Activated T-helper 1 cell treated with anti-CD3 and anti-CD28 coated beads, Interleukin-2, amount 50 U/mL, for 16 hours (primary cell): ENCODE measurements around the gene IL1R1.
A peak's percentile ranks its signal among the peaks of the same experiment; 100 is the strongest.

Experiments
- DNase-seq, 2 donors: peaks; one replicate each; pipeline ENCODE4 v3.0.0-alpha.2; 2020; ENCODE audit warnings: low read depth in 1 of 2, low spot score in 1 of 2

Gene IL1R1

DNA sequence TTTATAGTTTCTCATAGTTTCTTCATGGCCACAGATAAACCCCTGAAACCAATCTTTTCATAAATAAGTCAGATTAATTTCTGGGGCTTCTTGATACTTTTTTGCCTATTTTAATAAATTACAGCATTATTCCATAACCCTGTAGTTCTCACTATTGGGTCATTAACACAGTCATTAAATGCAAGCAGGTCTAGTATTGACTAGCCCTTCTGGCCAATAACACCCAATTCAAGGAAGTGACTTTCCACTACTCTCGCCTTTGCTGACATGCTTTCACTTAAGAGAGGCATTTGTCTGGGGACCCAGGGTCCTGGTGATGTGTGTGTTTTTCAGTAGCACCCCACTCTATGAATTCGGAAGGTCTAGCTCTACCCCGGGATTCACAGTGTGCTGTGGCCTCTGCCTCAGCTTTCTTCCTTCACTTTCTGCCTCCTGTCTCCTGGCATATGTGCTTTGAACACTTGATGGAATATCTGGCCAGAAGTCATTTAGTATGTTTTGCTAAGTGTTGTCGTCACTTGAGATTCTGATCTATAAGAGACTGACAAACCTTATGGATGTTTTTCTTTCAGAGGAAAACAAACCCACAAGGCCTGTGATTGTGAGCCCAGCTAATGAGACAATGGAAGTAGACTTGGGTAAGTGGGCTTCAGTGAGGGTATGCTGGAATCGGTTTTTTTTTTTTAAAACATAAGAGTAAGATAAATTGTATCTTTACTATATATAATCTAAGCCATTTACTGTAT, 25.7 kb downstream of the IL1R1 start:
- no peak for DNase-seq

DNA sequence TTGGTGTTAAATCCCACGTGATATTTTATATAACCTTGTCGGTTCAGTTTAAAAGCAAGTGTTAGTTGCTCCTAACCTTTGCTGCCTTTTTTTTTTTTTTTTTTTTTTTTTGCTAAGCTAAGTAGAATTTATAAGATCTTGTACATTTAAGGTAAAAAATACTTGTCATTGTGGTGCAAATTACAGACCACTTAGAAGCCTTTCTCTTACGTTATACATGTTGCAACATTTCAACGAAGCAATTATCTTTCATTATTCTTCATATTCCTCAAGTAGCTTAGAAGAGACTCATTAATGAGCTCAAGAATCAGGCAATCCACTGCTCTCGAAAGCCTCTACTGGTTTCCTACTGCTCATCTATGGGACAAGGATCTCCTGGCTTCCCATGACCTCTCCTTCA, 29.4 kb downstream of the IL1R1 start:
- no peak for DNase-seq

DNA sequence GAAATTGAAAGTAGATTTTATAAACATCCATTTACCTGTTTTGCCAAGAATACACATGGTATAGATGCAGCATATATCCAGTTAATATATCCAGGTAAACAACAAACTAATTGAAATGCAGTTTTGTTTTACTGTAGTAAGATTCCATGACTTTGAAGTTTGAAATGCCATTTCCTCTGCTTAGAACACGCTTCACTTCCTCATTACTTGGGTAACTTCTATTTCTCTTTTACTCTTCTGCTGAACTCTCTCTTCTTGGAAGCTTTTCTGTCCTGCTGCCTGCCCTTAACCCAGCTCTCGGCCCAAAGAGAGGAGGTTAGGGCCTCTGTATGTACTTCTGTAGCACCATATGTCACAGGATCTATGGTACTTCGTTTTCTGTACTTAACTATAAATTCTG, 30.2 kb downstream of the IL1R1 start:
- no peak for DNase-seq

DNA sequence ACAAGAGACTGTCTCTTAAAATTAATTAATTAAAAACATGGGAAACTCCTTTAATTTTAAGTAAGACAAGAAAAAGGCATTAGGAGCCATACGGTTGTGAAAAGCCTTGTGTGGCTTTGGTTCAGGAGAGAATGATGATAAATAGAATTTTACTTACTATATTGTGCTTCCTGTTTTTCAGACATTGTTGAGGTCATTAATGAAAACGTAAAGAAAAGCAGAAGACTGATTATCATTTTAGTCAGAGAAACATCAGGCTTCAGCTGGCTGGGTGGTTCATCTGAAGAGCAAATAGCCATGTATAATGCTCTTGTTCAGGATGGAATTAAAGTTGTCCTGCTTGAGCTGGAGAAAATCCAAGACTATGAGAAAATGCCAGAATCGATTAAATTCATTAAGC, 33.6 kb downstream of the IL1R1 start:
- DNase-seq: no peak

DNA sequence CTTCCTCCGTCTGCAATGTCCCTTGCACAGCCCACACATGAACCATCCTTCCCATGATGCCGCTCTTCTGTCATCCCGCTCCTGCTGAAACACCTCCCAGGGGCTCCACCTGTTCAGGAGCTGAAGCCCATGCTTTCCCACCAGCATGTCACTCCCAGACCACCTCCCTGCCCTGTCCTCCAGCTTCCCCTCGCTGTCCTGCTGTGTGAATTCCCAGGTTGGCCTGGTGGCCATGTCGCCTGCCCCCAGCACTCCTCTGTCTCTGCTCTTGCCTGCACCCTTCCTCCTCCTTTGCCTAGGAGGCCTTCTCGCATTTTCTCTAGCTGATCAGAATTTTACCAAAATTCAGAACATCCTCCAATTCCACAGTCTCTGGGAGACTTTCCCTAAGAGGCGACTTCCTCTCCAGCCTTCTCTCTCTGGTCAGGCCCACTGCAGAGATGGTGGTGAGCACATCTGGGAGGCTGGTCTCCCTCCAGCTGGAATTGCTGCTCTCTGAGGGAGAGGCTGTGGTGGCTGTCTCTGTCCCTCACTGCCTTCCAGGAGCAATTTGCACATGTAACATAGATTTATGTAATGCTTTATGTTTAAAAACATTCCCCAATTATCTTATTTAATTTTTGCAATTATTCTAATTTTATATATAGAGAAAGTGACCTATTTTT, 35.4 kb downstream of the IL1R1 start:
- no peak for DNase-seq

DNA sequence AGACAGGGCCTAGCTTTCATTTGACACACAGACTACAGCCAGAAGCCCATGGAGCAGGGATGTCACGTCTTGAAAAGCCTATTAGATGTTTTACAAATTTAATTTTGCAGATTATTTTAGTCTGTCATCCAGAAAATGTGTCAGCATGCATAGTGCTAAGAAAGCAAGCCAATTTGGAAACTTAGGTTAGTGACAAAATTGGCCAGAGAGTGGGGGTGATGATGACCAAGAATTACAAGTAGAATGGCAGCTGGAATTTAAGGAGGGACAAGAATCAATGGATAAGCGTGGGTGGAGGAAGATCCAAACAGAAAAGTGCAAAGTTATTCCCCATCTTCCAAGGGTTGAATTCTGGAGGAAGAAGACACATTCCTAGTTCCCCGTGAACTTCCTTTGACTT, 36.5 kb downstream of the IL1R1 start:
- DNase-seq: no peak

DNA sequence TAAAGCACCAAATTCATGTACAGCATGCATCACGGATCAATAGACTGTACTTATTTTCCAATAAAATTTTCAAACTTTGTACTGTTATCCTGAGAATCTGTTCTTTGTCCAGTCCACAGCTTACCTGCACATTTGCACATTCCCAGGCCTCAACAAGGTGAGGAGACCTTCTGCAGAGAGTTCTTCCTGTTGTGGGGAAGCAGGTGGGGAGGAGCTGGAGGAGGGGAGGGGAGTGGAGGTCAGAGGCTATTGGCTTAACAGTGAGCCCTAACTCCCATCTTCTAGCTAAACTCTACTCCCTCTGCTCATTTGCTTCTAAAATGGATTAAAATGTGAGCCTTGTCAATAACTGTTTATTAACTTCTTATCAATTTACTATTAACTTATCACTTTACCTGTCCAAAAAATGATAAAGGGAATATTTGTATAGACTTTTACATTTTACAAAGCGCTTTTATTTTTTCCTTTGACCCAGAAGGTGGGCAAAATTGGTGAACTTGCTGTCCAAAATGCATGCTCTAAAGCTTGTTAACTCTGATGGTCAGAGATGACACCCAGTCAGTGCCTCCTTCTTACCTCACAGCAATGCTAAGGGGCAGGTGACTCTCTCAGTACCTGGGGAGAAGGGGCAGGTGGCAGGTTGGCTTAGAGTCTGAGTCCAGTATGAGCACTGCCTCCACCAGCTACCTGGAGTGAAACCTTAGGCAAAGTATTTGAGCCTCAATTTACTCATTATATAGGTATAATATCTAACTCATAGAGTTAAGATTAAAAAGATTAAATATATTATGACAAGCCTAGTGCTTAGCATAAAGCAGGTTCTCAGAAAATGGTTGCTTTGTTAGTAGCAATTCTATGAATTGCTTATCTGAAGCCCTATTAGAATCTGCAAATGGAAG, 37.5 kb downstream of the IL1R1 start:
- no peak for DNase-seq

DNA sequence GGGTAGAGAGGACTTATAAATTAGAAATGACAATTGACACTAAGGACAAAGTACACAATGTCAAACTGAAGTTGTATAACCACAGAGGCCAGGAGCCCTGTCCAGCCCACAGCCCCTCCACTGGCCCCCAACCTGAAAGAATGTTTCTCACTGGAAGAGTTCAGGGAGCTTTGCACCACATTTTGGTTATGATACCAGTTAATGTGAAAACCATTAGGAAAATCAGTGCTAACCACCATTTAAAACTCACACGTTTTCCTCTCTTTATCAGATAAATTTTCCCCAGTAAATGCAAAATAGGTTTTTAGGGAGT, 38.1 kb downstream of the IL1R1 start:
- no peak for DNase-seq

DNA sequence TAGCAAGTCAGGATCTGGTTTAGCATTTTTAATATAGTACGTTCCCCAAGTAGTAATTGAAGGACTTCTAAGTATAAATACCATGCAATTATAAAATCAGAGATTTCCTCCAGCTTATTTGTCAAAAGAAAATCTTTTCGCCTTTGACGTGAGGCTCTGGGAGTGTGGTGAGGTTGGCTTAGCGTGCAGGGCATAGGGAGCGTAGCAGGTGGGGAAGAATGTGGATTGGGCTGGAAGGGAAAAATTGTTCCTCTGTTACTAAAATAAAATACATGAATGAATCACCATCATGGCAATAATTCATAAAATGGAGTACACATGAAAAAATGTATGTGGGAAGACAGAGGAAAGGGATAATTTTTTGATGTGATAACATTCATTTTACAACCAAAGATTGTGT, 38.8 kb downstream of the IL1R1 start:
- DNase-seq: no peak

DNA sequence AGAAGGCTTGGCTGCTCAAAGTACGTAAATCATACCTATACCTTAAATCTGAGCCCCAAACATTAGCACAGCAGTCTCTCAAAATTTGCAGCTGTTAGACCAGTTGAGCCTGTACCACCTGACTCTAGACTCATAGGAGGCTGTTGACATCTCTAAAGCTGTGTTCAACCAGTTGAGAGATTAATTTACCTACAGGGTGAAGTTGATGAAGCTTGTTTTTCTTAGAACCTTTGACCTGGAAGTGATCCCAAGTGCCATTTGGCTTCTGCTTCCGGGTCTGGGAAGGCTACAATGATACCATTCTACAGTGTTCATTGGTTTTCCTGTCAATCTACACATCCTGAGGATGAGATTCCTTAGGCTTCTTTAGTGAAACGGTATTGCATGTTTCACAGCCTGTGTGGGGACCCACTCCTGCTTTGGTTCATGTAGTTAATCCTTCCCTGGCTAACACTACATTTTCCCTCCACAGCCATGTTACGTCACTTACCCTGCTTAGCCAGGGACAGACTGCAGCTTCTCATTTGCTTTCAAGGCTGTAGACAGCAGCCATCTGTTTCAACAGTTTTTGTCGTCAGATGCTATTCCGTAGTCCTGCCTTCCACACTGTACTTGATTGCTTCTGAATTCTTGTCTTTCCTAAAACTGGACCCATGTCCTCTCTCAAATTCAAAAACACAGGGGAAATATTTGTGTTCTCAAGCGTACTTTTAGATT, 39.5 kb downstream of the IL1R1 start:
- DNase-seq: no peak

DNA sequence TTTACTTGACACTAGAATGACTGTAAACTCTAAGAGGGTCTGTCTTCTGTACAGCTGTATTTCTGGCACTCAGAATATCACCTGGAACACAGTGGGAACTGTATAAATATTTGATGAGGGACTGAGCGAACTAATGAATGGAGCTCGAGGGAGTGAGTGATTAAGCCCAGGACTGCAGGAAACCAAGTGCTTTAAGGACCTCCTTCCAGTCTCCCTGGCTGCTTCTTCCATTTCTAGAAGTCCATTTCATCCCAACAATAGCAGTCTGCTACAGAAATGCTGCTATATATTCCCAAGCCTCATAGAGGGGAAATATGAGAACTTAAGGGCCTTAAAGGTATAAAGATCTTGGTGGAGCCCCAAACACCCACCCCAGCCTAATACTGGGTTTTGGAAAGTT, 41.5 kb downstream of the IL1R1 start:
- no peak for DNase-seq

DNA sequence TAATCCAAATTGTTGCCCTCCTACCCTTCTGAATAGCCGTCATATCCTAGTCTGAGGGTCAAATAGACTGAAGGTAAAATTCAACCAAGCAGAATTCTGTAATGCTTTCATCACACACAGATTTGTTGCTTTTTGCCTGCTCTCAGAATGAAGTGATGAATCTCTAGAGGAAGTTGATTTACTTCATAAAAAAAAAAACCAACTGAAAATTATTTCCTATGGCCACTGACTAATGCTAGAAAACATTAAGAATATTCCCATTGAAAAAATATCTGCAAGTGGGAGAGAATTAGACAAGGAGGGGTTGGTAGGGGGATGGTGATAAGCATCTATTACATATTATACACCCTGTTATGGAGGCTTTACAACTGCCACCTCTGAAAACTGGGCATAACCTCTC, 42.0 kb downstream of the IL1R1 start:
- no peak for DNase-seq

DNA sequence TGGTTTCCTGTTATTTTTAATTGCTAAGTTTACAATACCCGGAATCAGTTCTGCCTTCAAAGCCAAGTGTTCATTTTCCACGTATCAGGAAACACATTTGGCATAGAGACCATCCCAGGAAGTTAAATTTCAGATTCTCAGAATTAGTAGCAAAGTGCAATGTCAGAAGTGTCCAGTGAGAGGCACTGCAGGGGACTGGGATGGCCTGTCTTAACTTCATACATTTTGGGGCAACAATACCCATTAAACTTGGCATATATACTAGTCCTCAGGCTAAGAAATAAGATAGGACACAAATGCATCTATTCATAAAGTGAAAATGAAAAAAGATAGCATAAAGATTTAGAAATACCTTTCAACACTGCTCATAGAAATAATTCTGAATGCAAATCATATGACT, 42.8 kb downstream of the IL1R1 start:
- DNase-seq: no peak

DNA sequence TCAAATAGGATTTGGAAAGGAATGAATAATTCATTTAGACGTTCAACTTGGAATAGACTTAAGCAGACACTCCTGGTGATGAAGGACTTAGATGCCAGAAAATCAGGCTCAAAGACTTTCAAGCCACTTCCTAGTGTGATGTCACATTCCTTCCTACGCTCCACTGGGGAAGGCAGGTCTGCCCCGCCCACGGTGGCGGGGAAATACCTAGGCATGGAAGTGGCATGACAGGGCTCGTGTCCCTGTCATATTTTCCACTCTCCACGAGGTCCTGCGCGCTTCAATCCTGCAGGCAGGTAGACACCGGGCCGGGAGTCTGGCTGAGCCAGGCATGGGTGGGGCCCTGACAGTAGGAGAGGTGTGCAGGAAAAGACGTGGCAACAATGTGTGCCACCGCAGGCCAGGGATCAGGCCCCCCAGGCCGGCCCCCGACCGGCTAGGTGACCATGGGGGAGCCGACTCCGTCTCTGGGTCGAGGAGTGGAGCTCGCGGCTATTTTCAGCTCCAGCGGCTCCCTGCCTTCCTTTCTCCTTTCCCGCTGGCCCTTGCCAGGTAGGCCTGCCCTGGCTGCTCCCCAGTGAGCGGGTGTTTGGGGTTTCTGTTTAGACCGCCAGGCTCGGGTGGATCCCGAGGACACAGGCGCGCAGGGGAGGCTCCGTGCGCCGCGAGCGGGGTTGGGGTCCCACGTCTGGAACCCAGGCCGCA, 44.4 kb downstream of the IL1R1 start, which contains the start of gene IL1RL2:
Gene IL1RL2 (plus strand): TSS at position 233 of the 705 bp plus-strand sequence. CDS start 845 bp downstream, outside the sequence.
- no peak for DNase-seq

DNA sequence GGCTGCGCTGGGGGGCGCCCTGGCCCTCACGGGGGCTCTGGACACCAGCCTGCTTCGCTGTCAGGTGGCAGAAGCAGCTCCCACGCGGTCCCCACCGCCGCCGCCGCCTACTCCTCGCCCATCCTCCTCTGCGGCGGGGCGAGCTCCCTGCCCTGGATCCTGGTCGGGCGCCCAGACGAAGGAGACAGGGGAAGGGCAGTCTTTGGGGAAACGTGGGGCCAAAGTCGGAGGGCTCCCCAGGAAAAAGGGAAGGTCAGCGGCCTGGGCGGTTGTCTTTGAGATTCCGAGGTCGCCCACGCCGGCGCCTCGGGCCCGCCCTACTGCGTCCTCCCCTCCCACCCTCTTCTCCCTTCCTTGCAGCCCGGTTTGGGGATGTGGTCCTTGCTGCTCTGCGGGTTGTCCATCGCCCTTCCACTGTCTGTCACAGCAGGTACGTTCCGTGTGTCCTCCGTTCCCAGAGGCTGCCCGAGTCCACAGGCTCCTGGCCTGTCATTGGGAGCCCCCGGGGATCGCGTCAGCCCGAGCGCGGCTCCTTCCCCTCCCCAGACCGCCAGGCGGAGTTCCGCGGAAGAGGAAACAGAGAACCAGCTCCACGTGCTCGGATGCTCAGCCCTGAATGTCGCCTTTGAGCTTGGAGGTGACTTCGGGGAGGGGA, 45.1 kb downstream of the IL1R1 start:
- peak in 1 of 2 donors; percentile 34 for DNase-seq

DNA sequence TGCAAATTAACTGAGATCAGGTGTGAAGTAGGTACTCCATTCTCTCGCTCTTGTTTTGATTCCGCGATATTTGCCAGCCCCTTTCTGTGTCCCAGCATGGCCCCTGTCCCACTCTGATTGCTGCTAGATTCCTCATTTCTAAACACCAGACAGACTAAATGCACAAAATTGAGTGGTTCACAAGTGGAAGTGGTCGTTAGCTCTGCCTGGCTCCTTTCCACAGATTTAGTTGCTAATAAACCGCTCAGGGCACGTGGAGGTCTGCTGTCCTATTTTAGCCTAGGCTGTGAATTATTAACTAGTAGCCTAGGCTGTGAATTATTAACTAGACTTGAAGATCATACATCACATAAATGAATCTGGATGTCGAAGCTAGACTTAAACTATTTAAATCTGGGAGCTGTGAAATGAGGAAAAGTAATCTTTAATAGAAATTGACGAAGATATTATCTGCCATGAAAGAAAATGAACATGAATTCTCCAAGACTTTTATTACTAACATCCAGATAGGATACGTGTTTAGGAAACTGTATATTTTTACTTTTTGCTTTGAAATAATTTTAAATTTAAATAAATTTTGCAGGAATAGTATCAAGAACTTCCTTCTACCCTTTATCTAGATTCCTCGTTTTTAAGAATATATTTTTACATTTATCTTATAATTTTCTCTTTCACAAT, 48.0 kb downstream of the IL1R1 start:
- DNase-seq: no peak

DNA sequence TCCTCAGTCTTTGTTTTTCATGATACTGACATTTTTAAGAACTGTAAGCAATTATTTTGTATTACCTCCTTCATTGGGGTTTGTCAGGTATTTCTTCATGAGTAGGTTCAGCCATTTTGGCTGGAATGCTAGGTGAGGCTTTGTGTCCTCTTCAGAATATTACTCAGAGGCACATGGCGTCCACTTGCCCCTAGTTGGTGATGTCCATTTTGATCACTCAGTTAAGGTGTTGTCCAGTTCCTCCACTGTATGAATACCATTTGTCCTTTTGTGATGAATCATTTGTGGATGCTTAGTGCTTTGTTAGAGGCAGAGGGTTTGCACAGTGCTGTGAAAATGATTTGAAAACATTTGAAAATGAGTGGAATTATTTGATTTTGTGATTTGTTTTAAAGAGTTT, 49.0 kb downstream of the IL1R1 start:
- no peak for DNase-seq

DNA sequence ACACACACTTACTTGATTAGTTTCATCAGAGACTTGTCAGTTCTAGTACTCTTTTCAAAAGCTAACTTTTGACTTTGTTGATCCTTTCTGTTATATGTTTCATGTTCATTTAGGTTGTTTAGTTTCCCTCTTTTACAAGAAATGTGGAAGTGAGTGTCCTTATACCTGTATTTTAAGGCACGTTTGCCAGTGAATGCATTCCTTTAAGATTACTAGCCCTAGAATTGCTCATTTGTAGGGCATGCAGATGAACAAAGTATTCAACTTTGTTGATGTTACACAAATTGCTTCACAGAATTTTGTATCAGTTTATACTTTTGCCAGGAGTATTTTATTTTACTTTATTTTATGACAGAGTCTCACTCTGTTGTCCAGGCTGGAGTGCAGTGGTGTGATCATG, 50.5 kb downstream of the IL1R1 start:
- no peak for DNase-seq

DNA sequence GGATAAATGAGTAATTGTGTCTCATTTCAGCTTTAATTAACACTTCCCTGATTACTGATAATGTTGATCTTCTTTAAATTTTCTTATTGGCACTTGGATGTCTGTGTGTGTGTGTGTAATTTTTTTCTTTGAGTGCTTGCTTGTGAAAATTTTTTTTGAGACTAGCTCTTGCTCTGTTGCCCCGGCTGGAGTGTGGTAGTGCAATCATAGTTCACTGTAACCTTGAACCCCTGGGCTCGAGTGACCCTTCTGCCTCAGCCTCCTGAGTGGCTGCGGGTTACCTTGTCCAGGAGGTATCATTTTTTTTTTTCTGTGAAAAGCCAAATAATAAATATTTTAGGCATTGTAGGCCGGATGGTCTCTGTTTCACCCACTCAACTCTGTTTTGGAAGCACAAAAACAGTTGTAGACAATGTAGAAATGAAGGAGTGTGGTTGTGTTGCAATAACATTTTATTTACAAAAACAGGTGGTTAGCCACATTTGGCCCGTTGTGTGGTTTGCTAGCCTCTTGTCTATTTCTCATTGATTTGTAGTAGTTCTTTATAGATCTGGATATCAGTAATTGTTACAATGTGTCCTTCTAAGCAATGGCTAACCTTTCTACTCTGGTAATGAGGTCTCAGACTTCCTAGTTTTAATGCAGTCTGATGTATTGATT, 52.2 kb downstream of the IL1R1 start:
- DNase-seq: no peak
